GM12873 (cell line): Measurements from ENCODE around the gene CSF3R.

Experiments used
- CTCF ChIP-seq: IDR thresholded peaks from 2 replicates; pipeline ENCODE4 v1.5.1; 2012; ENCODE audit warnings: low read depth, mild to moderate bottlenecking, moderate library complexity, low read length, control low read depth; ENCODE audit not compliant: insufficient read depth; ENCODE audit errors: missing control alignments

The CSF3R gene

GRCh38 chr1:36455386-36455785 is 27.3 kb downstream of the CSF3R start:
- no peak for TF ChIP-seq CTCF

- TF ChIP-seq CTCF: no peak
Measured at GRCh38 chr1:36453600-36454388, 28.9 kb downstream of the CSF3R start.

GRCh38 chr1:36453051-36453450 is 29.7 kb downstream of the CSF3R start:
- no peak for TF ChIP-seq CTCF

GRCh38 chr1:36450919-36451305 is 31.8 kb downstream of the CSF3R start:
- TF ChIP-seq CTCF: no peak

- TF ChIP-seq CTCF: no peak
Measured at GRCh38 chr1:36450270-36450918, 32.3 kb downstream of the CSF3R start, which contains the start of gene OSCP1. TSS of gene OSCP1 (minus strand) at chr1:36450451. CDS start at chr1:36450369, 82 bp downstream.

GRCh38 chr1:36448530-36449056 is 34.1 kb downstream of the CSF3R start:
- TF ChIP-seq CTCF: no peak

GRCh38 chr1:36447450-36447849 is 35.3 kb downstream of the CSF3R start:
- no peak for TF ChIP-seq CTCF
